OCI-LY3 (cell line): Measurements from ENCODE around the gene SORCS1.

Source experiments
- H2AFZ ChIP-seq: fragments of 200-600, 300-600 bp; shearing (Covaris generic); 2 replicates; pipeline ENCODE4 v1.6.0; 2014; ENCODE audit warnings: antibody characterized with exemption, low read depth, low read length
- H3K27ac ChIP-seq: fragments of 200-600, 300-600 bp; sonication (generic); 2 replicates; pipeline ENCODE4 v1.5.1; 2014; ENCODE audit warnings: mild to moderate bottlenecking, low read length, moderate library complexity, mixed read lengths
- H3K27me3 ChIP-seq: fragments of 200-600, 300-600 bp; sonication (generic); 2 replicates; pipeline ENCODE4 v1.6.1; 2014; ENCODE audit warnings: low read depth, low read length, mixed read lengths
- H3K36me3 ChIP-seq: fragments of 200-600, 300-600 bp; sonication (generic); replicated peaks from 2 replicates; pipeline ENCODE3; 2014; ENCODE audit warnings: low read depth, low read length, mixed read lengths
- H3K4me1 ChIP-seq: fragments of 300-600, 200-600 bp; sonication (generic); 2 replicates; pipeline ENCODE4 v1.6.1; 2014; ENCODE audit warnings: low read length, mixed read lengths
- H3K4me2 ChIP-seq: fragments of 200-600, 300-600 bp; sonication (generic); 2 replicates; pipeline ENCODE4 v1.6.1; 2014; ENCODE audit warnings: low read length, mixed read lengths
- H3K4me3 ChIP-seq: fragments of 300-600, 200-600 bp; sonication (generic); 2 replicates; pipeline ENCODE4 v1.5.1; 2014; ENCODE audit warnings: antibody characterized with exemption, mild to moderate bottlenecking, low read length, moderate library complexity
- H3K79me2 ChIP-seq: fragments of 300-600, 200-600 bp; shearing (Covaris generic); 2 replicates; pipeline ENCODE4 v1.6.1; 2014; ENCODE audit warnings: mild to moderate bottlenecking, low read length, mixed read lengths
- H3K9ac ChIP-seq: fragments of 300-600, 200-600 bp; shearing (Covaris generic); 2 replicates; pipeline ENCODE4 v1.6.0; 2014; ENCODE audit warnings: mild to moderate bottlenecking, low read length, moderate library complexity
- H3K9me3 ChIP-seq: fragments of 200-600, 300-600 bp; shearing (Covaris generic); 2 replicates; pipeline ENCODE4 v1.6.1; 2014; ENCODE audit warnings: low read length, mixed read lengths; ENCODE audit not compliant: insufficient read depth
- H4K20me1 ChIP-seq: fragments of 200-600, 300-600 bp; sonication (generic); 2 replicates; pipeline ENCODE4 v1.6.1; 2016; ENCODE audit warnings: low read length, mixed read lengths; ENCODE audit not compliant: insufficient read depth
- EZH2phosphoT487 ChIP-seq: fragments of 200-600 bp; shearing (Covaris generic); IDR thresholded peaks from 2 replicates; pipeline ENCODE4 v1.6.1; 2018; ENCODE audit warnings: antibody characterized with exemption, mixed run types, low read depth
- TF ChIP-seq, protein P1 (sequence below): fragments of 200-600, 300-600 bp; sonication (generic); IDR thresholded peaks from 2 replicates; pipeline ENCODE4 v1.5.1; 2014; ENCODE audit warnings: antibody characterized with exemption, low read length, low read depth

SORCS1 gene

DNA sequence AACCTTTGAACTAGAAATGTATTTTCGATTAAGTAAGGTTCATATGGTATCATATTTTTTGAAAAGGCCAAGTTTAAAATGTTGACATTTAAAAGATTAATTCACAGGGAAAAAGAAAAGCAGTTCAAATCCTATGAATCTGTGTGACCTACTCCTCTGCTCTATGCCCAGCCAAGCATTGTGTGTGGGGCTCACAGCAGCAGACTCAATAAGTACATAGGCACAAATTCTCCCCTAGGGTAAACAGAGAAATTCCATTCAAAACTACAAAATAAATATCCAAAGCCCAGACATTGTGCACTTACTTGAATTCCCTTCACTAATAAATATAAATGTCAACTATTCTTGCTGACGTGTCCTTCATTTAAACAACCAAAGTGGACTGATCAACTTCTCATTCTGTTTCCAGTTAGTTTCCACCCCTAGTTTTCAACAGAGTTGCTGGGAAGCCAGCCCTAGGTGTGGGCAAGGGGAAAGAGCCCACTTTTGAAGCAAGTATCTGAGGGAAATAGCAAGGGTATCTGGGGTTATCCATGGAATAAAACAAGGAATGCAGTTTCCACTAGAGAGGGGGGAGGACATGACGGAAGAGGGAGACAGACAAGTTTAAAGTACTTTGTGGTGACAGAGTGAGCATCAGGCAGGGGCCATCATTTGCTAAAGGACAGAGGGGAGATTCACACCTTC, 533.3 kb downstream of the SORCS1 start:
- H3K27me3 ChIP-seq, result no peaks in the 10 kb centered on the region
- no peaks in the 10 kb centered on the region for H4K20me1 ChIP-seq
- TF ChIP-seq EZH2phosphoT487, result no peak
- no peaks in the 10 kb centered on the region for H3K36me3 ChIP-seq
- no peak overlapping the region for H3K4me3 ChIP-seq
- H2AFZ ChIP-seq, result no peak overlapping the region
- H3K27ac ChIP-seq, result no peak overlapping the region
- no peaks in the 10 kb centered on the region for H3K9me3 ChIP-seq
- no peak overlapping the region for H3K9ac ChIP-seq
- H3K4me1 ChIP-seq, result no peaks in the 10 kb centered on the region
- no peak overlapping the region for H3K4me2 ChIP-seq
- H3K79me2 ChIP-seq, result no peaks in the 10 kb centered on the region

DNA sequence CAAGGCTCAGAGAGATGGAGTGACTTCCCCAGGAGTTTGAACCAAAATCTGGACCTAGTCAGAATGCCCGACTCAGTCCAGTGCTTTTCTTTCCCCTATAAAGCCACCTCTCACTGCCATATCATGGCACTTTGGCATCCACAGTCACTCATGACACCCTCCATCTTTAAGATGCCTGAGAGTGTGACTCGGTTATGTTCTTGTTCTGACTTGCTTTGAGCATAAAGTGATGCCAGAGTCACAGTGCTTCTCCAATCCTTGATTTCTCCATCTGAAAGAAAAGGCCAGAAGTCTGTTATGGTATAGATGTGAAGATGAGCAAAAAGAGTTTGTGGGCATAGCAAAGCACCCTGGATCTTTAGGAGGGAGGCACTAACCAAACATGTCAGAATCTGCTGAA, 538.1 kb downstream of the SORCS1 start:
- TF ChIP-seq, protein P1, sequence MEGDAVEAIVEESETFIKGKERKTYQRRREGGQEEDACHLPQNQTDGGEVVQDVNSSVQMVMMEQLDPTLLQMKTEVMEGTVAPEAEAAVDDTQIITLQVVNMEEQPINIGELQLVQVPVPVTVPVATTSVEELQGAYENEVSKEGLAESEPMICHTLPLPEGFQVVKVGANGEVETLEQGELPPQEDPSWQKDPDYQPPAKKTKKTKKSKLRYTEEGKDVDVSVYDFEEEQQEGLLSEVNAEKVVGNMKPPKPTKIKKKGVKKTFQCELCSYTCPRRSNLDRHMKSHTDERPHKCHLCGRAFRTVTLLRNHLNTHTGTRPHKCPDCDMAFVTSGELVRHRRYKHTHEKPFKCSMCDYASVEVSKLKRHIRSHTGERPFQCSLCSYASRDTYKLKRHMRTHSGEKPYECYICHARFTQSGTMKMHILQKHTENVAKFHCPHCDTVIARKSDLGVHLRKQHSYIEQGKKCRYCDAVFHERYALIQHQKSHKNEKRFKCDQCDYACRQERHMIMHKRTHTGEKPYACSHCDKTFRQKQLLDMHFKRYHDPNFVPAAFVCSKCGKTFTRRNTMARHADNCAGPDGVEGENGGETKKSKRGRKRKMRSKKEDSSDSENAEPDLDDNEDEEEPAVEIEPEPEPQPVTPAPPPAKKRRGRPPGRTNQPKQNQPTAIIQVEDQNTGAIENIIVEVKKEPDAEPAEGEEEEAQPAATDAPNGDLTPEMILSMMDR, result no peak
- no peak for TF ChIP-seq EZH2phosphoT487
- H3K4me3 ChIP-seq, result no peak overlapping the region
- no peak overlapping the region for H3K27ac ChIP-seq
- H3K4me1 ChIP-seq, result no peaks in the 10 kb centered on the region
- H3K36me3 ChIP-seq, result no peaks in the 10 kb centered on the region
- H4K20me1 ChIP-seq, result no peaks in the 10 kb centered on the region
- no peaks in the 10 kb centered on the region for H3K79me2 ChIP-seq
- H3K9me3 ChIP-seq, result no peaks in the 10 kb centered on the region
- H2AFZ ChIP-seq, result no peak overlapping the region
- no peak overlapping the region for H3K9ac ChIP-seq
- H3K4me2 ChIP-seq, result no peak overlapping the region
- H3K27me3 ChIP-seq, result no peaks in the 10 kb centered on the region; the same call in 1 of the 2 replicates

- Histone ChIP-seq H3K79me2 (no peaks in the 10 kb centered on the region), H2AFZ (no peak overlapping the region), H3K4me2 (no peak overlapping the region), H3K4me3 (no peak overlapping the region), H3K36me3 (no peaks in the 10 kb centered on the region), H3K27ac (no peak overlapping the region), H3K27me3 (no peaks in the 10 kb centered on the region; the same call in 1 of the 2 replicates), H4K20me1 (no peaks in the 10 kb centered on the region), H3K9me3 (no peaks in the 10 kb centered on the region), H3K9ac (no peak overlapping the region), H3K4me1 (no peaks in the 10 kb centered on the region)
- TF ChIP-seq EZH2phosphoT487, result no peak
- TF ChIP-seq, protein P1, result no peak
These were observed 538.8 kb downstream of the SORCS1 start for GRCh38 chr10:106625751-106626150.

DNA sequence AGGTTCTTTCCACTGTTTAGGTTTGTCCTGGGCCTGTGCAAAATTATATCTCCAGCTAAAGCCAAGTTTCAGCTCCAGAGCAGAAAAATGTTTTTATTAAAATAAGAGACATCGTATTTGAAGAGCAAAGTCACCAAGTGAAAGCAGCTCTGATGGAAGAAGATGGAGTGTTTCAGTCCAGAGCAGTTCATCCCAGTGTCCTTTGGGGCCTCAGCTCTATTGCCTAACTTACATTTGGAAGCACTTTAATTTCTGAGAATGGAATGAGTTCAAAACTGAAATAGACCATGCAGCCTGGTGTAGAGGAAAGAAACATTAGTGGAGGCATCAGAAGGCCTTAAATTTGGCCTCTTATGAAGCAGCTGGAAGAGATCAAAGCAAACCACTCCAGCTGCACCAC, 545.2 kb downstream of the SORCS1 start:
- Histone ChIP-seq H4K20me1 (no peaks in the 10 kb centered on the region), H3K9me3 (no peaks in the 10 kb centered on the region), H3K4me3 (no peak overlapping the region), H3K27ac (no peak overlapping the region), H3K4me2 (no peak overlapping the region), H3K4me1 (no peaks in the 10 kb centered on the region), H2AFZ (no peak overlapping the region), H3K36me3 (no peaks in the 10 kb centered on the region), H3K79me2 (no peaks in the 10 kb centered on the region), H3K9ac (no peak overlapping the region), H3K27me3 (no peaks in the 10 kb centered on the region)
- TF ChIP-seq, protein P1, result no peak
- TF ChIP-seq EZH2phosphoT487, result no peak
